ENCODE data around the gene ASF1A. TPM values are rescaled to one million over a fixed set of nuclear protein-coding genes. Genes with fewer than 3 reads are reported as not detected.

The ASF1A gene
- total RNA-seq, 1 donor from 2014 or later: 6.8 TPM

GRCh38 chr6:118875672-118876071 lies 18.3 kb upstream of the ASF1A start:
- intact Hi-C loops (cut with DNase I): no loop called here
- Histone ChIP-seq H3K36me3 (no peaks in the 10 kb centered on the region), H3K27me3 (no peaks in the 10 kb centered on the region), H3K4me1 (no peaks in the 10 kb centered on the region), H3K9me3 (no peaks in the 10 kb centered on the region), H3K4me3 (no peak overlapping the region), H3K27ac (no peak overlapping the region)
- no peak for TF ChIP-seq CTCF (IDR thresholded peaks at IDR 0.05)
- DNase-seq (ENCODE audit: low spot score in 2 of 2): no peak

- intact Hi-C loops (cut with DNase I): no loop called here
- Histone ChIP-seq H3K4me1 (no peaks in the 10 kb centered on the region), H3K9me3 (no peaks in the 10 kb centered on the region), H3K4me3 (no peak overlapping the region), H3K27ac (no peak overlapping the region), H3K27me3 (no peaks in the 10 kb centered on the region), H3K36me3 (no peaks in the 10 kb centered on the region)
- no peak for TF ChIP-seq CTCF (IDR thresholded peaks at IDR 0.05)
- DNase-seq (ENCODE audit: low spot score in 2 of 2): no peak
Measured at GRCh38 chr6:118876198-118876597, 17.8 kb upstream of the ASF1A start.

GRCh38 chr6:118876814-118877213 lies 17.1 kb upstream of the ASF1A start:
- Histone ChIP-seq H3K27me3 (no peaks in the 10 kb centered on the region), H3K9me3 (no peaks in the 10 kb centered on the region), H3K4me3 (no peak overlapping the region), H3K27ac (no peak overlapping the region), H3K36me3 (no peaks in the 10 kb centered on the region), H3K4me1 (no peaks in the 10 kb centered on the region)
- no peak for TF ChIP-seq CTCF (IDR thresholded peaks at IDR 0.05)
- no peak for DNase-seq (ENCODE audit: low spot score in 2 of 2)
- intact Hi-C loops (cut with DNase I): no loop called here

GRCh38 chr6:118877806-118878205 lies 16.1 kb upstream of the ASF1A start:
- intact Hi-C loops (cut with DNase I): no loop called here
- Histone ChIP-seq H3K27ac (no peak overlapping the region), H3K4me1 (no peaks in the 10 kb centered on the region), H3K4me3 (no peak overlapping the region), H3K36me3 (no peaks in the 10 kb centered on the region), H3K9me3 (no peaks in the 10 kb centered on the region), H3K27me3 (no peaks in the 10 kb centered on the region)
- TF ChIP-seq CTCF (IDR thresholded peaks at IDR 0.05): no peak
- no peak for DNase-seq (ENCODE audit: low spot score in 2 of 2)

- Histone ChIP-seq H3K36me3 (no peaks in the 10 kb centered on the region), H3K27me3 (no peaks in the 10 kb centered on the region), H3K9me3 (no peaks in the 10 kb centered on the region), H3K4me1 (no peaks in the 10 kb centered on the region), H3K27ac (no peak overlapping the region), H3K4me3 (no peak overlapping the region)
- intact Hi-C loops (cut with DNase I): no loop called here
- TF ChIP-seq CTCF (IDR thresholded peaks at IDR 0.05): no peak
- DNase-seq (ENCODE audit: low spot score in 2 of 2): no peak
Measured at GRCh38 chr6:118881440-118882313, 12.3 kb upstream of the ASF1A start.
